ENCODE data around the gene TEAD1.

GRCh38 chr11:12799334-12799835, 125.2 kb downstream of the TEAD1 start:
- TF ChIP-seq CTCF (IDR thresholded peaks at IDR 0.05) (no peak), ZFX (IDR thresholded peaks at IDR 0.05; ENCODE audit: borderline replicate concordance) (no peak)

Data from 22Rv1 (cell line).